IPS-18c (cell line): ENCODE measurements around the gene ADAM22.
"Not testable (repeated sequence)": the region's sequence is repeated elsewhere in the genome, so short reads cannot be mapped to it uniquely, and the experiment has no call there.

Source experiments
- H3K4me3 ChIP-seq: 2 replicates; pipeline ENCODE4 v1.7.0; 2013; ENCODE audit warnings: low read depth, mild to moderate bottlenecking, low read length, moderate library complexity; ENCODE audit not compliant: insufficient read depth
- H3K9me3 ChIP-seq: one replicate; pipeline ENCODE4 v1.6.1; 2013; ENCODE audit warnings: mild to moderate bottlenecking, low read length, moderate library complexity; ENCODE audit not compliant: control insufficient read depth, insufficient read depth

Gene ADAM22

DNA sequence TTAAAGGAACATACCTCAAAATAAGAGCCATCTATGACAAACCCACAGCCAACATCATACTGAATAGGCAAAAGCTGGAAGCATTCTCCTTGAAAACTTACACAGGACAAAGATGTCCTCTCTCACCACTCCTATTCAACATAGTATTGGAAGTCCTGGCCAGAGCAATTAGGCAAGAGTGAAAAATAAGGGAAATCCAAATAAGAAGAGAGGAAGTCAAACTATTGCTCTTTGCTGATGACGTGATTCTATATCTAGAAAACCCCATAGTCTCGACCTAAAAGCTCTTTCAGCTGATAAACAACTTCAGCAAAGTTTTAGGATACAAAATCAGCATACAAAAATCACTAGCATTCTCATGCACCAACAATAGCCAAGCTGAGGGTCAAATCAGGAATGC lies 225.7 kb downstream of the ADAM22 start:
- H3K9me3 ChIP-seq, H3K4me3 ChIP-seq: not testable (repeated sequence)

DNA sequence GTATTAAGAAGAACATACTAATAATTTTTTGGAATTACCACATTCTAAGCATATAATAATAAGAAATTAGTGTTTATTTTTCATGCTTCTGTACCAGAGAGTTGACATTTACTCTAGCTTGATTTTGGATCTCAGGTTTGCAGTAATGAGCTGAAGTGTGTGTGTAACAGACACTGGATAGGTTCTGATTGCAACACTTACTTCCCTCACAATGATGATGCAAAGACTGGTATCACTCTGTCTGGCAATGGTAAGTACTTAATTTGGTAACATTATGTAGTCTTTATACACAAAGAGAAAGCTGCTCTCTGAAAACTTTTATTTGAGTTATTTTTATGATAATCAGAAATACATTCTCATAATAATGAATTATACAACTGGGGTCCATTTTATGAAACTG lies 231.6 kb downstream of the ADAM22 start:
- H3K4me3 ChIP-seq = no peak overlapping the region
- peaks cover 1% of the 10 kb centered on the region for H3K9me3 ChIP-seq

DNA sequence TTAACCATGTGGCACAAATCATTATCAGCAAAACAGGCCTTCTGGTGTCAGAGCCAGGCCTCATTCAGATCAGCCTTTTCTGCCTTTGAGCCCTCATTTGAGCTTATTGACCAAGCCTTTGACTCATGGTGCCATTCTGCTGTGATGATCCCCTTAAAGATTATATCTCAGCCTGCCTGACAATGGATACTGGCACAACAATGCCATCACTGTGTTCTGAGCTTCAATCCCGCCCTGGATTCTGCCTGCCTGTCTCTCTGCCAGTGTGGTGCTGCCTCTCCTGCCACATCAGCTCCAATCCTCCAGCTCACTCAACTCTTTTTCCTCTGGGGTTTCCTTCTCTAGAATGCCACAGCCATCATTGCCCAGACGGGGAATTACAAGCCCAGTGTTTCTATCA lies 233.2 kb downstream of the ADAM22 start:
- no peaks in the 10 kb centered on the region for H3K9me3 ChIP-seq
- H3K4me3 ChIP-seq = no peak overlapping the region

DNA sequence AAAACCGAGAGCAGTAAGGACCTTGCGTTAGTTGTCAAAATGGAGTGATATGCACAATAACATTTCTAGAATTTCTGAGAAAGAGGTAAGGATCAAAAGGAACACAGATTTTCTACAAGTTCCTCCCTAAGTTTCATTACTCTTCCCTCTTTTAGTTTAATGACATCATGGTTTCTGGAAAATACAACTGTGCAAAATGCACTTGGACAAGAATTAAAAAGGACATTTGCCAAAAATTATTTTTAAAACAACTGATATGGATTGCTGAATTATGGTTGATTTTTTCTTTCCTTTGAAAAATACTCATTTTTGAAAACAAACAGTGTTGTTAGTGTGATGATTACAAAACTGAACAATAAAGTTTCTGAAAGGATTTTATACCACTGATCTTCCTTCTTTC lies 233.7 kb downstream of the ADAM22 start:
- H3K9me3 ChIP-seq = no peaks in the 10 kb centered on the region
- no peak overlapping the region for H3K4me3 ChIP-seq

DNA sequence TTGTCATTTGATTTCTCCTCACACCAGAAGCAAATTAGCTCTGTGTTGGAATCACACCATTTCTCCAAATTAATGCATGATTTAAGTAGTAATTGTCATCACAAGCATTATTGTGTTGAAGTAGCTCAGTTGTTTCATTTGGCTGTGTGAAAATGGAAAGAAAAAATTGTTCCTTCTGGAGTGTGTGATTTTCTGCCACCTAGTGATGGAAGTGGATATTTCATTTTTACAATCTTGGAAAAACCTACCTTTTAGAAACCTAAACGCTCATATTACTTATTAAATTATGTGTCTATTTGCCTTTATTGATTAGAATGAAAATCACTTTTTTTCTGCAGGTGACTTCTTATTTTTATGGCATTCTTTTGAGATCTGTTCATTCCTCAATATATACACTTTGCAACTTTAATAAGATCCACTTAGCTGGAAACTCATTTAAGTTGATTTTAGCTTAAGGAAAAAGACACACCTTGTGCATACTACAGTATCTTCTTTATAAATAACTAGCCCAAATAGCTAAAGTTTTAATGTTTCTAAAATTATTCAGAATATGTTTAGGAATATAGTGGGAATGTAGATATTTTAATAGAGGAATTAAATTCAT lies 235.8 kb downstream of the ADAM22 start:
- no peaks in the 10 kb centered on the region for H3K9me3 ChIP-seq
- no peak overlapping the region for H3K4me3 ChIP-seq

DNA sequence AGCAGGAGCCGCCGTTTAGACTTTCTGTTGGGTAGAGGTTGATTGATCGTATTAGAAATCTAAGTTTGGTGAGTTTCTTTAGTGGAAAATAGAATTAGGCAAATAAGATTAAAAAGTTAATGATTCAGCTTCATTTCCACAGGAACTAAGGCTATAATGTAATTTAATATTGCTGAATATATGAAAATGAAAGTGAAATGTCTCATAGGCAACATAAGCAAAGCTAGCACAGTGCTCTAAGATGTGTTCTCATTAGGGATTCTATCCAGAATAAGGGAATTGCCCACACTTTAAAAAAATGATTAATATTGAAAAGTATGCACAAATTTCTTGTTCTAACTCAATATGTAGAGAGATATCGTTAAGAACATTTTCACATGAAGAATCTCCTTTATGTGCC lies 238.8 kb downstream of the ADAM22 start:
- no peaks in the 10 kb centered on the region for H3K9me3 ChIP-seq
- no peak overlapping the region for H3K4me3 ChIP-seq

DNA sequence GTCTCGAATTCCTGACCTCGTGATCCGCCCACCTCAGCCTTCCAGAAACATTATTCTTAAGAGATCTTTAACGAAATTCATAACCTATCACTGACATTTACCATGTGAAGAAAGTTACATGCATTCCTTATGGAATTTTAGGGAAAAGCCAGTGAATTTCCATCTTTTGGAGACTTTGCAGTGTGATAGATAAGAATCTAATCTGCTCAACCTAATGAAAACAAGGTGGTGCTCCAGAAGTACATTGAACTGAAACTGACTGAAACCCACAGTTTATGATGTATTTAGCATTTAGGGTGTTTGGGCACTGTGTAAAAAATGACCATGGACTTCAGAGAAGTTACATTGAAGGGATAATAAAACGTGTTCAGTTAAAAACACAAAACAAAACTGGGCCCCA lies 242.1 kb downstream of the ADAM22 start:
- H3K9me3 ChIP-seq = no peaks in the 10 kb centered on the region
- no peak overlapping the region for H3K4me3 ChIP-seq

DNA sequence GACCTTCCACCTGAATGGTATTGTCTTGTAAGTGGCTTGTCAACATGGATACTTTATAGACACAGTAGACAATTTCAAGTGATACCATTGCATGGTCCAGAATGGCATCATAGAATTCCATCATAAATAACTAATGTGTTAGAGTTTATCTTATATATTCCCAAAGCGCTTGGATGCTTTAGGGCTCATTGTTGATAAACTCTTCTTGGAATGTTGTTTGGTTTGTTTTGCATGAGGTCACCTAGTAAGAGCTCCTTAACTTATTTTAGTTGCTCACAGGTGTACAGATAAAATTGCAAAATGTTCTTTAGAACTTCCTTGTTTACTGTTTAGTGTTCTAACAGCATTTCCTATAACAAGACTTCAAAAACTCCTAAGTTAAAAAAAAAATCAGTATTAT lies 249.0 kb downstream of the ADAM22 start:
- Histone ChIP-seq H3K4me3 (no peak overlapping the region), H3K9me3 (no peaks in the 10 kb centered on the region)

DNA sequence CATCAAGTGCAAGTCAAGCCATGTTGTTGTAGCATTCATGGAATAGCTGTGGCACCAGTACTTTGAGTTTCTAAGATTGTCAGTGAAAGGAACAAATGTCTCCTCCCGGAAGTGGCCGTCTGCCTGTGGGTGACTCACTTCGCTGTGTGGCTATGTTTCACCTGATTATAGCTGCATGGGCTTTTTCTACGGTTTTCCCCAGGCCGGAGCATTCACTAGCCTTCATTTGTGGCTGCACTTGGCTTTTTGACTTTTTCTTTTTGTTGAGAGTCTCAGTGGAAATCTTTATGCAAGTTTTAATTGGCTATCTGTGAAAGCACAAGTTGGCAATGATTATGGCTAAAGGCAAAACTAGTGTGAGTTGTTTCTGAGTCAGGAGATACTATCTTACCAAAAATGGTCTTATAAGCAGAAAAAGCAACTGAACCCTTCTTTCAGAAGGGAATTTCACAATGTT lies 250.8 kb downstream of the ADAM22 start:
- no peak overlapping the region for H3K4me3 ChIP-seq
- H3K9me3 ChIP-seq = no peaks in the 10 kb centered on the region

DNA sequence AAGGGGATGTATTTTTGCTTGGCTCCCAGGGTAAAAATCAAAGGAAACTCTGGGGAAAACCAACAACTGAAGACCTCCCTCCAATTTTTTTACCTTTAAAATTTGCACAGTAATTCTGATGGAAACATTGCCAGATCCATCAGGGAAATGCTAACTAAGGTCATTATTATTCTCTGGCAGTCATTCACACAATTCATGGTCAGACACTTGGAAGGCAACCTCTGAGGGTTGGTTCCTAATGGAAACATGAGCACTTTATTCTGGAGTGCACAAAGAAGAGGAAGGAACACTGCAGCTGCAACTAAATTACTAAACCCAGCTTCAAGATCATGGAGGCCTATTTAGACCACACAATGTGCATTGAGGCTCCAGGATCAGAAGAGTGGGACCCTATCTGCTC lies 251.6 kb downstream of the ADAM22 start:
- Histone ChIP-seq H3K4me3 (no peak overlapping the region), H3K9me3 (no peaks in the 10 kb centered on the region)

DNA sequence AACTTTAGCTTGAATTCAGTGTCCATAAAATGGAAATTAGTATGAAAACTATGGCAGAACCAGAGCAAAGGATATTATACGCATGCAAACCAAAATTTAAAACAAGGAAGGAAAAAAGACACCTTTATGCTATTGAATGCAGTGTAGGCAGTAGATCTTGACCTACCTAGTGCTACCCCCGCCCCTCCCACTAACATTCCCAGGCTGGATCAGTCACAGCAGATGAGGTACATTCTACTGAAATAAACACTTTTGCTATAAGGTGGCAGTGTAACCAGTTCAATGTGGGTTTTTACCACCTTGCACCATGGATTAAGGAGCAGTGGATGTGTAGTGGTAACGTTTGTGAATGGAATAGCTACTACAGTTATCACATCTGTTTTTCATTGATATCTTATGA lies 257.9 kb downstream of the ADAM22 start:
- Histone ChIP-seq H3K4me3 (no peak overlapping the region), H3K9me3 (no peaks in the 10 kb centered on the region)

DNA sequence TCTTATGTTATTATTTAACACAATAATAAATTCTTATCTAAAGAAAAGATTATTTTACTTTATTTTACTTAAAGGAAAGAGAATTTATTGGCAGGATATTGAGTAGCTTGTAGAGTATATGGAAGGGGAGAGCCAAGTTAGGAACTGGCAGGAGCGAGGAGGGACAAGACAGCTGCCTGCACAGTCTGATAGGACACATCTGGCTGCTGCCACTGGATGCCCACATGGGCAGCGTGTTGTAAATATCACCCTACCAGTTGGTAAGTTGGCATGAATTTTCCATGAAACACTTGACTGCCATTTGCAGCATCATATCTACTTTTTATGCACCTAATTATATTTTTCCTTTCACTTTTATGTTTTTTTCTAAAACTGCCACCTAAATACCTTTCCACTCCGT lies 266.2 kb downstream of the ADAM22 start:
- Histone ChIP-seq H3K9me3 (no peaks in the 10 kb centered on the region), H3K4me3 (no peak overlapping the region)

DNA sequence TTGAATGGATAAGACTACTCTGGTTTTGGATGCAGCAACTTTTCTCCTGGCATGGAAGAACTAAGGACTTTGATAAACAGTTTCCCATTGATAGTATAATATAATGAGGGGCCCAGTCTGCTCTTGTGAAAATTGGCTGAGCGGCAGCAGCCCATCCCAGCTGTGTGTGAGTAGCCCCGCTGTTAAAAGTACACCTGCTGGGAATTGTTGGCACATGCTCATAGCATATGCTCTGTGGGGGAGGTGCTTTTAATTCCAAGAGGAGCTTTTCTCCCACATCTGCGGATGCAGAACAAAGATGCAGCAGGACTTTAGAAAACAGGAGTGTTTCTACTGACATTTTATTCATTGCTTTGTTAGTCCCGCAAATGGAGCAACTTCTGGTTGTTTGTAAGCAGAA lies 266.7 kb downstream of the ADAM22 start:
- H3K4me3 ChIP-seq = no peak overlapping the region

DNA sequence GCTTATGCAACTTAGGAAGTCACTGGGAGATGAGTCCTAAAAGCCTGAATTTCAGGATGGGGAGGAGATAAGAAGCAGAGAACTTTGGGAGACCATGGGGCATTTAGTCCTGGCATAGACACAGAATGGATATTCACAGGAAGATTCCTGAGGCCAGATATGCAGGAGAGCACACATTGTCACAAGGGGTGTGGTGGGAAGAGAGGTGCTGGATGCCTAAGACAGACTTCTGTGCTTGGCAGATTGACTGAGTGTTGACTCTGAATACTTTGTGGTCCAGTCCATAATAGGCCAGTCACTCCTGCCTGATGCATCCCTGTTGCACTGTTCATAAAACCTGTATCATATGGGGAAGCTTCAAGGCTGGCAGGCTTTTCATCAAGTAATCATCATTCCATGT lies 267.3 kb downstream of the ADAM22 start:
- no peak overlapping the region for H3K4me3 ChIP-seq

More for the DNA sequence above, 266.7 kb downstream of the ADAM22 start:
- H3K9me3 ChIP-seq = no peaks in the 10 kb centered on the region

DNA sequence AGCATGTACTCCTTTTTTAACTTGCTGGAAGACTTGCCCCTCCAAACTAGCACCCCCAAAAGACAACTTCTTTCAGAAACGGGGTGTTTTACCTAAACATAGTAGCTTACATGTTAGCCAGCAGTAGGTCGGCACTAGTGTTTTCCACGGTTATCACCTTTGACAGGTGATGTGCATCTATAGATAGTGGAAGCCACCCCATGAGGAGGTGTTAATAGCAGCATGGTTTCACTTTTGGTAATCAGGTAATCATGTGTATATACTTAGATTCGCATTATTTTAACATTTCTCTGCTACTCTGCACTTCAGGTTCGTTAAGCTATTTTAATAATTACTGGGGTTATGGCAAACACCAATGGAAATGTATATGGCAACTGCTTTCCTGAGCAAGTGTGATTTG lies 268.2 kb downstream of the ADAM22 start:
- H3K4me3 ChIP-seq = no peak overlapping the region

More for the DNA sequence above, 267.3 kb downstream of the ADAM22 start:
- H3K9me3 ChIP-seq = no peaks in the 10 kb centered on the region

DNA sequence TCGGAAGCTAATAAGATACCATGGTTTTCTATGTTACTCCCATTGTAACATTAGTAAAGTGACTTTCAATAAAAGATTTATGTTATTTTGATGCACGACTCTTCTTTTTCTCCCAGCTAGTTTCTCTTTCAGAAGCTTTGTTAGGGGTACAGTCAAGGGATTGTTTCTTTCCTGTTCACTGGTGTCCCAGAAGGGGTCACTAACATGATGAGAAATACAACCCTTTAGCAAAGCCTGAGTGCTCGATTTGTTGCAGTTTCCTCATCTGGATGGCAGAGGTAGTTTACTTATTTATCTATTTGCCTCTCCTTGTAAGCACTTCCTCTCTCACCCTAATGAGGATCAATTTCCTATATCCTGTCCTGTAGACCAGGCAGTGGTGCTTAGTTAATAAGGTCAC lies 268.7 kb downstream of the ADAM22 start:
- H3K4me3 ChIP-seq = no peak overlapping the region

More for the DNA sequence above, 268.2 kb downstream of the ADAM22 start:
- H3K9me3 ChIP-seq = no peaks in the 10 kb centered on the region

DNA sequence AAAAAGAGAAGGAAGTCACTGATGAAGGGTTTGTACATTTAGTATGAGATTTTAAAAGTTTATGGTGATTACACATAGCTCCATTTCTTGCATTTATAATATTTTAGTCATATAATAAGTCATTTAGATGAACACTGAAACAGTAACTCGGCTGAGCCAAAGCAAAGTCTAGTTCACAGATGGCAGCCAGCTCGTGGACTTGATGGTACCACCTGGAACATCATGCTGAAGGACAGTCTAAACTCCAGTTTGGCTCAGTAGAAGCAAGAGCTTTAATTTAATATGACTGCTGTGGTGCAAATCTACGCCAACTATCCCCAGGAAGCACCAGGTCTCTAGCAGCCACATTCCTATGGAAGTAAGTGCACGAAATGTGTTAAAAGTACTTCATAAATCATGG lies 269.4 kb downstream of the ADAM22 start:
- H3K4me3 ChIP-seq = no peak overlapping the region
- H3K9me3 ChIP-seq = no peaks in the 10 kb centered on the region

More for the DNA sequence above, 268.7 kb downstream of the ADAM22 start:
- no peaks in the 10 kb centered on the region for H3K9me3 ChIP-seq

DNA sequence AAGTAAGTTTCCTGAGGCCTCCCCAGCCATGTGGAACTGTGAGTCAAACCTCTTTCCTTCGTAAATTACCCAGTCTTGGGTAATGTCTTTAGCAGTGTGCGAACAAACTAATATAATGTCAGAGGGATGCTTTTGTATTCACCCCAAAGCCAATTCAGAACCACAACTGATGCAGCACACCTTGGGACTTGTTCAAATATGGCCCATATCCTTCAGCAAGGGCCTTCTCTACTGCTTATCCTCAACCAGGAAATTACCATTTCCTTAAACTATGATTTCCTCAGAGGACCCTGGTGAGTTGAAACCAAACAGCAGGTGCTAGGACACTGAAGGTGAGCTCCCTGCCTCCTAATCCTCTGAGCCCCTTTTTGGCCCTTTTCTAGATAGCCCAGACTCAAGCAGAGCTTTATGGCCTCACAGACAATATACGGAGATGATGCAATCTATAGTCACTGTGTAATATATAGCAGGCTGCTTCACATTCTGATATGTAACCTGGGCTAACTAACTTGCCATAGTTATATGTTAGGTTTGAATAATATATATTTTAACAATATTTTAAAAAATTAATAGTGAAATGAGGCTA lies 270.6 kb downstream of the ADAM22 start:
- Histone ChIP-seq H3K9me3 (no peaks in the 10 kb centered on the region), H3K4me3 (no peak overlapping the region)

DNA sequence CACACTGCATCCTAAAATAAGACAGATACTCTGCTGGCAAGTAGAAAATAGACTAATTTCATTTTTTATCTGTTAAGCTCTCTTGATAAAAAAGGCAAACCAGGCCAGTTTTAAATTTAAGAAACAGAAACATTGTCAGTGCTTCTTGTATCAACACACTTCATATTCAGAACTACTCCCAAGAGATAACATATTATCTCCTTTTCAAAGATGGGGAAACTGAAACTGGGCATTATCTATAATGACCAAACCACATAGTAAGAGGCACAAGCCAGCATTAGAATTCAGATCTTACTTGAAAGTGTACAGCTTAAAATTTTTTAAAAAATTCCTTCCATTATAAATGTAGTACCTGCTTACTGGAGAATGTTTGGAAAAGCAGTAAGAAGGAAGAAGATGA lies 271.1 kb downstream of the ADAM22 start:
- H3K9me3 ChIP-seq = no peaks in the 10 kb centered on the region

More for the DNA sequence above, 271.1 kb downstream of the ADAM22 start:
- no peak overlapping the region for H3K4me3 ChIP-seq
